ENCODE measurements around the gene DSCAM. TPM values are rescaled to one million over a fixed set of nuclear protein-coding genes. Genes with fewer than 3 reads are reported as not detected.

DSCAM gene
- total RNA-seq, 3 donors from 2014 or later (not counting 1 experiment from before 2014, with no cell fraction given) = not detected

DNA sequence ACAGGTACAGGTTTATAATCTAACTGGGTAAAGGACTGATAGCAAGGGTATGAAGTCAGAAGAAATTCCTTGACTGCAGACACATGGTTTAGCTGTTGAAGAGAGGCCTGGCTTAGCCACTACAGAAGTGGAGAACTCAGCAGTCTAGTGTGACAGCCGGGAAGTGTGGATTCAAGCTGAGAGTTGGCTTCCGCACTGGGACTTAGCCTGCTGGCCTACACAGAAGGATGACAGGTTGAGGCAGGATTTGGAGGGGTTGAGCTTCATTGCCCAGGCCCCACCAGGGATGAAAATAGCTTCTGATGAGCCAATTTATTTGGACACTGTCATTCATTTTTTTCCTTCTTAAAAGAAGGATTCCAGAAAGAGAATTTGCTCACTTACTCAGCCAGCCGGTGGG is 695.3 kb downstream of the DSCAM start:
- Histone ChIP-seq H3K27ac (ENCODE audit: low read length) (no peak overlapping the region), H3K9me3 (ENCODE audit: control insufficient read depth, insufficient read depth, low read length) (no peaks in the 10 kb centered on the region), H3K4me1 (ENCODE audit: control insufficient read depth, insufficient read depth, low read length) (no peaks in the 10 kb centered on the region), H3K36me3 (ENCODE audit: control insufficient read depth, insufficient read depth, low read length) (no peaks in the 10 kb centered on the region), H3K4me3 (ENCODE audit: low read length) (no peak overlapping the region), H3K27me3 (ENCODE audit: control insufficient read depth, insufficient read depth, low read length) (no peaks in the 10 kb centered on the region)
- H3K4me3 Mint-ChIP-seq = no peak overlapping the region
- ATAC-seq (no peak), DNase-seq (no peak)
- no peaks in the 10 kb centered on the region for H3K36me3 Mint-ChIP-seq
- no peaks in the 10 kb centered on the region for H3K4me1 Mint-ChIP-seq
- WGBS (ENCODE audit: insufficient coverage) = 94% methylated on average over 3 of the region's 3 CpGs
- peaks cover 2 to 5% of the 10 kb centered on the region in 2 donors for H3K9me3 Mint-ChIP-seq
- intact Hi-C loops (cut with micrococcal nuclease) = no loop called here
- H3K27me3 Mint-ChIP-seq (ENCODE audit: low read depth in 2 of 2) = peaks cover 0 to 2% of the 10 kb centered on the region in 2 donors
- TF ChIP-seq, protein P1, sequence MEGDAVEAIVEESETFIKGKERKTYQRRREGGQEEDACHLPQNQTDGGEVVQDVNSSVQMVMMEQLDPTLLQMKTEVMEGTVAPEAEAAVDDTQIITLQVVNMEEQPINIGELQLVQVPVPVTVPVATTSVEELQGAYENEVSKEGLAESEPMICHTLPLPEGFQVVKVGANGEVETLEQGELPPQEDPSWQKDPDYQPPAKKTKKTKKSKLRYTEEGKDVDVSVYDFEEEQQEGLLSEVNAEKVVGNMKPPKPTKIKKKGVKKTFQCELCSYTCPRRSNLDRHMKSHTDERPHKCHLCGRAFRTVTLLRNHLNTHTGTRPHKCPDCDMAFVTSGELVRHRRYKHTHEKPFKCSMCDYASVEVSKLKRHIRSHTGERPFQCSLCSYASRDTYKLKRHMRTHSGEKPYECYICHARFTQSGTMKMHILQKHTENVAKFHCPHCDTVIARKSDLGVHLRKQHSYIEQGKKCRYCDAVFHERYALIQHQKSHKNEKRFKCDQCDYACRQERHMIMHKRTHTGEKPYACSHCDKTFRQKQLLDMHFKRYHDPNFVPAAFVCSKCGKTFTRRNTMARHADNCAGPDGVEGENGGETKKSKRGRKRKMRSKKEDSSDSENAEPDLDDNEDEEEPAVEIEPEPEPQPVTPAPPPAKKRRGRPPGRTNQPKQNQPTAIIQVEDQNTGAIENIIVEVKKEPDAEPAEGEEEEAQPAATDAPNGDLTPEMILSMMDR (IDR thresholded peaks at IDR 0.05) = no peak
- no peak overlapping the region for H3K27ac Mint-ChIP-seq

DNA sequence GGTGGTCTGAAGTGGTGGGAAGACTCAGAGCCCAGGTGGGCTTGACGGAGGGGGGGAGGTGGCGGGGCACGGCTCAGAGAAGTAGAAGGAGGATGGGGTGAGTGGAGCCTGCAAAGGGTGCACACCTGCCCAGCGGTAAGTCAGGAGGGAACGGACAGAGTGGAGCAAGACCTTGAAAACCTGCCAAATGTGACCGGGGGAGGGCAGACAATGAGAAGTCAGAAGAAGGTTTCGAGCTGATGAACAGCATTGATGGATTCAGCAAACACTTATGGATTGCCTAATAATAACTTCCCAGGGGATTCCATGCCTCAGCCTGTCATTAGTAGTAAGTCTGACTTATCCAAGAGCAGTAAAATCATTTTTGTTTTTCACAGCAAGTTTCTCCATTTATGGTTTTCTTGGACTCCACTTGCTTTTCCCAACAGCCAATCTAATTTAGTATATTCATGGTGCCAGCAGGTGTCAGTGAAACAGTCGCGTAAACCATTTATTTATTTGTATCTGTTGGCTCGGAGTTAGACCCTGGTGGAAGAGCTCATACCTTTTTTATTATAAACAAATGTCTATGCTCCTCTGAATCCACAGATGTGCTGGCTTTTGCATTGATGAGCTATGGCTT is 700.6 kb downstream of the DSCAM start:
- Mint-ChIP-seq H3K27me3 (ENCODE audit: low read depth in 2 of 2) (no peaks in the 10 kb centered on the region), H3K27ac (no peak overlapping the region), H3K9me3 (no peaks in the 10 kb centered on the region), H3K36me3 (no peaks in the 10 kb centered on the region), H3K4me1 (no peaks in the 10 kb centered on the region), H3K4me3 (no peak overlapping the region)
- Histone ChIP-seq H3K27ac (ENCODE audit: low read length) (no peak overlapping the region), H3K4me3 (ENCODE audit: low read length) (no peak overlapping the region), H3K36me3 (ENCODE audit: control insufficient read depth, insufficient read depth, low read length) (no peaks in the 10 kb centered on the region), H3K27me3 (ENCODE audit: control insufficient read depth, insufficient read depth, low read length) (no peaks in the 10 kb centered on the region), H3K9me3 (ENCODE audit: control insufficient read depth, insufficient read depth, low read length) (no peaks in the 10 kb centered on the region), H3K4me1 (ENCODE audit: control insufficient read depth, insufficient read depth, low read length) (no peaks in the 10 kb centered on the region)
- TF ChIP-seq, protein P1 (IDR thresholded peaks at IDR 0.05) = no peak
- intact Hi-C loops (cut with micrococcal nuclease) = no loop called here
- no peak for ATAC-seq
- WGBS (ENCODE audit: insufficient coverage) = 92% methylated on average over 10 of the region's 10 CpGs
- DNase-seq = no peak

DNA sequence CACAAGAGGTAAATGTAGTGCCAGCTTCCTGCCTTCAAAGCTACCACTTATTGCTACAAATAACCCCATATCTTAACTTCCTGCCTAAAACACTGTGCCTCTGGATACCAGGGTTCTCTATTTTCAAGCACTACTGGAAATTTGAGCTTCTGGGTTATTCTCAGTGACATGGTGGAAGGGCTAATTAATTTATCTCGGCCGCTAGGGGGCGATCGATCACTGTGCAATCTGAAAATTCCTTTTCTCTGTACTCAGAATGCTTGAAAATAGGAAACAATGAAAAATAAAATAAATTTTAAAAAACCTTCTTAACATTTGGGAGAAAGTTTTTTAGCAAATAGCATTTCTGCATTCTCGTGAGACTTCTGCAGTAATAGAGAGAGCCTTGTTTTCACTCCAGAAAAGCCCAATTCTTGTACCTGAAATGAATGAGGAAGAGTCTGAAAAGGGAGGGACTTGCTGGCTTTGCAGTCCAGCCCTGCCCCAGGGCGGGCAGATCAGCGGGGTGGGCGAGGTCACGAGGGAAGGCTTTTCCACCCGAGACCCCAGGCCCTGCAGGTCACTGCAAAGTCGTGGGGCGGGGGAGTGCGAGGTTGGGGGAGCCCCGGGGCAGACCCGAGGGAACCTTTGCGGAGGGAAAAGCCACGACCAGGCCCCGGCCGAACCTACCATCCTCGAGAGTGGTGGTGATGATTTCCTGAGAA is 703.0 kb downstream of the DSCAM start:
- Histone ChIP-seq H3K4me3 (ENCODE audit: low read length) (no peak overlapping the region), H3K9me3 (ENCODE audit: control insufficient read depth, insufficient read depth, low read length) (no peaks in the 10 kb centered on the region), H3K36me3 (ENCODE audit: control insufficient read depth, insufficient read depth, low read length) (no peaks in the 10 kb centered on the region), H3K4me1 (ENCODE audit: control insufficient read depth, insufficient read depth, low read length) (no peaks in the 10 kb centered on the region), H3K27ac (ENCODE audit: low read length) (no peak overlapping the region), H3K27me3 (ENCODE audit: control insufficient read depth, insufficient read depth, low read length) (no peaks in the 10 kb centered on the region)
- Mint-ChIP-seq H3K27me3 (ENCODE audit: low read depth in 2 of 2) (no peaks in the 10 kb centered on the region), H3K4me1 (no peaks in the 10 kb centered on the region), H3K9me3 (no peaks in the 10 kb centered on the region), H3K36me3 (no peaks in the 10 kb centered on the region), H3K27ac (no peak overlapping the region), H3K4me3 (no peak overlapping the region)
- TF ChIP-seq, protein P1 (IDR thresholded peaks at IDR 0.05) = peak; percentile 66
- no peak for ATAC-seq
- intact Hi-C loops (cut with micrococcal nuclease) = loop anchor here (2.0 kb wide), 1 partner anchor 925 kb away; no protein-coding TSS in a partner anchor
- peak in 1 of 2 donors; percentile 39 for DNase-seq
- 63% methylated on average over 16 of the region's 20 CpGs for WGBS (ENCODE audit: insufficient coverage)

Data from natural killer cell (primary cell).